IMR-90 (cell line): ENCODE results near the gene RFX3.

ENCODE experiments used
- CEBPB ChIP-seq: IDR thresholded peaks from 2 replicates; pipeline ENCODE4 v1.6.1; 2012; ENCODE audit warnings: low read depth, low read length, improper control_type of control experiment
- POLR2A ChIP-seq: IDR thresholded peaks from 2 replicates; pipeline ENCODE4 v1.6.1; 2012; ENCODE audit warnings: mild to moderate bottlenecking, low read depth, low read length
- RAD21 ChIP-seq: IDR thresholded peaks from 2 replicates; pipeline ENCODE4 v1.6.1; 2012; ENCODE audit warnings: low read length, improper control_type of control experiment
- RCOR1 ChIP-seq: IDR thresholded peaks from 2 replicates; pipeline ENCODE4 v1.6.1; 2012; ENCODE audit warnings: mild to moderate bottlenecking, low read length, improper control_type of control experiment; ENCODE audit not compliant: insufficient replicate concordance
- TF ChIP-seq, protein P1 (sequence below): fragments of 150-350 bp; IDR thresholded peaks from 2 replicates; pipeline ENCODE4 v1.6.1; 2017; ENCODE audit warnings: mild to moderate bottlenecking, antibody characterized with exemption, low read length, low read depth
- TF ChIP-seq, protein P2 (sequence below): fragments of 150-350 bp; IDR thresholded peaks from 2 replicates; pipeline ENCODE4 v1.6.1; 2016; ENCODE audit warnings: low read depth, mild to moderate bottlenecking, low read length, moderate library complexity, borderline replicate concordance
- TF ChIP-seq, protein P3 (sequence below): conservative IDR thresholded peaks from 2 replicates; pipeline ENCODE4 v1.5.1; 2012; ENCODE audit warnings: mild to moderate bottlenecking, low read depth, low read length, improper control_type of control experiment

DNA sequence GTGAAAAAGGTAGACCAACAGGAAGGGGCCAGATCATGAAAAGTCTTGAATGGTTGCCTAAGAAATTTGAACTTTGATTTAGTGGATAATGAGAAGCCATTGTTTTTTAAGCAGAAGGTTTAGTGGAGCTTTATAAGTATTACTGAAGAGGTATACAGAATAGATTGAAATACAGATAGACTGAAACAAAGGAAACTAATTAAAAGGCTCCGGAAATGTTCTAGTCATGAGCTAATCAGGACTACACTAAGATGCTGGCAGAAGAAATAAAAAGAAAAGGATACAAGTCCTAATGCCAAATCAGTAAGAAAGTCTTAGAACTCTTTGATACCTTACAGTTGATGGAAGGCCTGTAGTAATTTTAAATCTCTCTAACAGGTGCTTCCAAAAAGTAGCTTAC, 45.7 kb upstream of the RFX3 start:
- TF ChIP-seq, protein P1, sequence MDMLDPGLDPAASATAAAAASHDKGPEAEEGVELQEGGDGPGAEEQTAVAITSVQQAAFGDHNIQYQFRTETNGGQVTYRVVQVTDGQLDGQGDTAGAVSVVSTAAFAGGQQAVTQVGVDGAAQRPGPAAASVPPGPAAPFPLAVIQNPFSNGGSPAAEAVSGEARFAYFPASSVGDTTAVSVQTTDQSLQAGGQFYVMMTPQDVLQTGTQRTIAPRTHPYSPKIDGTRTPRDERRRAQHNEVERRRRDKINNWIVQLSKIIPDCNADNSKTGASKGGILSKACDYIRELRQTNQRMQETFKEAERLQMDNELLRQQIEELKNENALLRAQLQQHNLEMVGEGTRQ = no peak
- TF ChIP-seq, protein P2, sequence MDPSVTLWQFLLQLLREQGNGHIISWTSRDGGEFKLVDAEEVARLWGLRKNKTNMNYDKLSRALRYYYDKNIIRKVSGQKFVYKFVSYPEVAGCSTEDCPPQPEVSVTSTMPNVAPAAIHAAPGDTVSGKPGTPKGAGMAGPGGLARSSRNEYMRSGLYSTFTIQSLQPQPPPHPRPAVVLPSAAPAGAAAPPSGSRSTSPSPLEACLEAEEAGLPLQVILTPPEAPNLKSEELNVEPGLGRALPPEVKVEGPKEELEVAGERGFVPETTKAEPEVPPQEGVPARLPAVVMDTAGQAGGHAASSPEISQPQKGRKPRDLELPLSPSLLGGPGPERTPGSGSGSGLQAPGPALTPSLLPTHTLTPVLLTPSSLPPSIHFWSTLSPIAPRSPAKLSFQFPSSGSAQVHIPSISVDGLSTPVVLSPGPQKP = no peak
- no peak for TF ChIP-seq POLR2A
- TF ChIP-seq, protein P3, sequence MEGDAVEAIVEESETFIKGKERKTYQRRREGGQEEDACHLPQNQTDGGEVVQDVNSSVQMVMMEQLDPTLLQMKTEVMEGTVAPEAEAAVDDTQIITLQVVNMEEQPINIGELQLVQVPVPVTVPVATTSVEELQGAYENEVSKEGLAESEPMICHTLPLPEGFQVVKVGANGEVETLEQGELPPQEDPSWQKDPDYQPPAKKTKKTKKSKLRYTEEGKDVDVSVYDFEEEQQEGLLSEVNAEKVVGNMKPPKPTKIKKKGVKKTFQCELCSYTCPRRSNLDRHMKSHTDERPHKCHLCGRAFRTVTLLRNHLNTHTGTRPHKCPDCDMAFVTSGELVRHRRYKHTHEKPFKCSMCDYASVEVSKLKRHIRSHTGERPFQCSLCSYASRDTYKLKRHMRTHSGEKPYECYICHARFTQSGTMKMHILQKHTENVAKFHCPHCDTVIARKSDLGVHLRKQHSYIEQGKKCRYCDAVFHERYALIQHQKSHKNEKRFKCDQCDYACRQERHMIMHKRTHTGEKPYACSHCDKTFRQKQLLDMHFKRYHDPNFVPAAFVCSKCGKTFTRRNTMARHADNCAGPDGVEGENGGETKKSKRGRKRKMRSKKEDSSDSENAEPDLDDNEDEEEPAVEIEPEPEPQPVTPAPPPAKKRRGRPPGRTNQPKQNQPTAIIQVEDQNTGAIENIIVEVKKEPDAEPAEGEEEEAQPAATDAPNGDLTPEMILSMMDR = no peak
- no peak for TF ChIP-seq RAD21
- TF ChIP-seq CEBPB = no peak
- no peak for TF ChIP-seq RCOR1
